Measurements from ENCODE around the gene CNTN1.

CNTN1 gene

DNA sequence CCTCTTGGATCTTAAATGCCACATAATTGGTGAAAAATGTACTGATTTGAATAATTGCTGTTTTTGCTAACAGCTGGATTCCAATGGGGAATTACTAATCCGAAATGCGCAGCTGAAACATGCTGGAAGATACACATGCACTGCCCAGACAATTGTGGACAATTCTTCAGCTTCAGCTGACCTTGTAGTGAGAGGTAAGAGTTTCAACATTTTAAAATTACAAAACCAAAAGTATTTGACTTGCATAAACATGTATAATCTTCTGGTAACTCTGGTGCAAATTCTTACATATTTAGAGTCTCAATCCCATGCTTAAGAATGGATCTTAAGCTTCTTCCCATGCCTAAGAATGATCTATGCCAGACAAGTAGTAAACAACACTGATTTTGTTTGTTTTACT is 266.8 kb downstream of the CNTN1 start:
- FAIRE-seq (no peak), DNase-seq (ENCODE audit: insufficient read length, low spot score) (no peak)
- TF ChIP-seq POLR2A (IDR thresholded peaks at IDR 0.05; ENCODE audit: low read depth, low read length): no peak

DNA sequence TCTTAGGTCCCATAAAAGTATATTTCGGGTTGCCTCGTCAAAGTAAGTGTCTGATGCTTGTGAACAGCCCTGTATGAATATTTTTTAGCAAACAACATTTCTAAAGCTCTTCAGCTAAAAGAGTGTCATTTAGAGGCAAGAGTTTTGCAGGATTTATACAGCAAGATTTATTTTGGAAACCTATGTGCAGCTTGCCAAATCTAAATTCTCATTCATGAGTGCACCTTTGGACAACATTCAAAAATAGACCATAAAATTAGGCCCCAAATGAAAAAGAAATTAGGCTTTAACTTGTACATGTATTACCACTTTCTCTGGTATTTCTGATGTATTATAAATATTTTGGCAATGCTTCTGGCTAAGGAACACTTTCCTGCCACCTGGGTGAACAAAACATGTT is 271.5 kb downstream of the CNTN1 start:
- FAIRE-seq (no peak), DNase-seq (ENCODE audit: insufficient read length, low spot score) (no peak)
- no peak for TF ChIP-seq POLR2A (IDR thresholded peaks at IDR 0.05; ENCODE audit: low read depth, low read length)

DNA sequence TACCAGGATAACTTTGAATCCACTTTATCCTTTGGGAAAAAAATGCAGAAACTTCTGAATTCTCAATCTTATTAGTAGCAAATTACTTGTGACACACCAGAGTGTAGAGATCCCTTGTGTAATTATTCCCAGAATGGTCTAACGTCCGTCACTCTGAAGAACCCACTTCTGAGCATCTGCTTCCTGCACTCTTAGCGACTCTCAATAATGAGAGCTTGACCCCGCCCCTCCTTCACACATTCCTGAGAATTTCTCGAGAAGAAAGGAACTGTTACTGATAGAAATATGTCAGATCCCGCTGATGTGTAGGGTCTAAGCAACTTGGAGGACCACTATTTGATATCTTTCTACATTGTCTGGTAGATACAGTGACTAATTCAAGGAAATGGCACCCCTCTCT is 277.6 kb downstream of the CNTN1 start:
- FAIRE-seq (no peak), DNase-seq (ENCODE audit: insufficient read length, low spot score) (no peak)
- TF ChIP-seq POLR2A (IDR thresholded peaks at IDR 0.05; ENCODE audit: low read depth, low read length): no peak

DNA sequence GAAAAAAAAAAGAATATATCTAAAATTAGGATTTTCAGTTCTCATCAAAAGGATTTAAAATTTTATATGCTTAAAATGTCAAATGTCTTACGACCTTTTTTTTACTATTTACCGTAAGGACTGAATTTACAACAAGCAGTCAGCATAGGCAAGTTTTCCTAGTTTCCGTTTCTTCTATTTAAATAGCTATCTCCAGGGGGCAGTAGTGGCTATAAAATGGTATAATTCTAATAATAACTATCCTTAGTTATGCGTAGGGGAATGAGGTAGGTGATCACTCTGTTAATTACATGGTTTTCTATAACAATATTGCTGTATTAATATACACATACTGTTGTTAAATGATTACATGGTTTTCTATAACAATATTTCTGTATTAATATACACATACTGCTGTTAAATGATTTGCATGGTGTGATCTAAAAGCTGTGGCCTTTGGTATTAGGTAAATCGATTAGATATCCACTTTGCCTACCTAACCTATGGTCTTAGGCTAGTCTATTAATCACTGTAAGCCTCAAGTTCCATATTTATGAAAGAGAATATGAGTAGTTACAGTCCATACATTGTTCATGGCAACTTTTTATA is 278.2 kb downstream of the CNTN1 start:
- DNase-seq (ENCODE audit: insufficient read length, low spot score) (no peak), FAIRE-seq (no peak)
- no peak for TF ChIP-seq POLR2A (IDR thresholded peaks at IDR 0.05; ENCODE audit: low read depth, low read length)

DNA sequence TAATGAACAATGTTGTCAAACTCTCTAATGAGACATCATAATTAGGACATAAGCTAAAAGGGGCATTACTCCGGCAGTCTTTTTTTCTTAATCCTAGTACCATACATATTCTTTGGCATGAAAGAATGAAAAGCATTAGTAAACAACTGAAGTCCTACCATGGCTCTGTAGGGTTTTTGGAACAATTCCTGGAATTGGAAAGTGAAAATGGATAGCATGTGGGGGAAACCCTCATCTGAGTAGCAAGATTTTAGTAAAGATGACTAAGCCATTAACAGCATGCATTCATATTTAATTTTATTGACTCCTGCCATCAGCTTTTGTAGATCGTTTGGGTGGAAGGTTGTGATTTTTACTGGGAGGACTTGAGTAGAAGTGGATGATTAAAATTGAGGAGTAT is 279.7 kb downstream of the CNTN1 start:
- TF ChIP-seq POLR2A (IDR thresholded peaks at IDR 0.05; ENCODE audit: low read depth, low read length): no peak
- FAIRE-seq (no peak), DNase-seq (ENCODE audit: insufficient read length, low spot score) (no peak)

DNA sequence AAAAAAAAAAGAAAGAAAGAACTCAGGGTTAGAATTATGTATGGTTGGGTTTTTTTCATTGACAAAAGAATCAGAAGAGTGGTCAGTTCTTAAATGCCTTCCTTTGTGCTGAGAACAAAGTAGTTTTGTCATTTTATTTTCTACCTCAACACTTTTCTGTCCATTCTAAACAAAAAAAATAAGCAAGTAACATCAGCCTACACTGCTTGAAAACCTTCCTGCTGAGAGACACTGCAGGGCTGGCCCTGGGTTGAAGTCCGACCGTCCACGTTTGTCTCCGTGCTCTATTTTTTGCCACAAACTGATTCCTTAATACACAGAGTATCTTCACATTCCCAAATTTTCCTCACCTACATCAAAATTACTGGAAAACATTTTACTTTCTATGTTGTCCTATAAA is 284.3 kb downstream of the CNTN1 start:
- FAIRE-seq (no peak), DNase-seq (ENCODE audit: insufficient read length, low spot score) (no peak)
- no peak for TF ChIP-seq POLR2A (IDR thresholded peaks at IDR 0.05; ENCODE audit: low read depth, low read length)

DNA sequence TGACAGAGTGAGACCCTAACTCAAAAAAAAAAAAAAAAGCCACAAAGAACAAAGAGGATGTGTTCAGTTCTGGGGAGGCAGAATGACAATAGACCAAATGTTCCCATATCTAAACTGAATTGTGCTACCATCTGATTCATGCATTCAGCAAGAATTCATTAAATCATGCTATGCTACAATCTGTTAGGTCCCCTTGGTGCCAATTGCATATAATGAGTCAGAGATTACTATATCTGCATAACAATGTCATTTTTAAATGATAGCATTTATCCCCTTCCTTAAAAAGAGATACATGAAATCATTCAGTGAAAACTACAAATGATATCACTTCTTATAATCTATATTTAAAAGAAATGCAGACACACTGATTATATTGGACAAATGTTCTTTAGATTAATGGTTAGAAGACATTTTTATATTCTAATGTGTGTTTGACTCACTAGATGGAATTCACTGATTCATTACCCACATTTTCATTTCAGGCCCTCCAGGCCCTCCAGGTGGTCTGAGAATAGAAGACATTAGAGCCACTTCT is 288.3 kb downstream of the CNTN1 start:
- no peak for FAIRE-seq
- no peak for TF ChIP-seq POLR2A (IDR thresholded peaks at IDR 0.05; ENCODE audit: low read depth, low read length)
- DNase-seq (ENCODE audit: insufficient read length, low spot score): no peak

DNA sequence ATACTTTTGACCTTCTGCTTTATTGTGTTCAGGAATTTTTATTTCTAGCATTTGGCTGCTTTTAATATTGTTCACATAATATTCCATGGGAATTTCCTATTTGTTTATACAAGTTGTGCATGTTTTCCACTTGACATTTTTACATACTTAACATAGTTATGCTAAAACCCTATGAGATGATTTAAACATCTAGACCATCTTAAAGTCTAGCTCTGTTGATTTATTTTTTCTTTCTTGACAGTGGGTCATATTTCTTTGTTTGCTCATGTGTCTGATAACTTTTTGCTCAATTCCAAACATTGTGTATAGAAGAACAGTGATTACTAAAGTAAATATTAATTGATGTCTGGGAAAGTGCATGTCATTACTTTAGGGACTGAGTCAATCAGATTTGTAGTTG is 293.8 kb downstream of the CNTN1 start:
- TF ChIP-seq POLR2A (IDR thresholded peaks at IDR 0.05; ENCODE audit: low read depth, low read length): no peak
- FAIRE-seq (no peak), DNase-seq (ENCODE audit: insufficient read length, low spot score) (no peak)

DNA sequence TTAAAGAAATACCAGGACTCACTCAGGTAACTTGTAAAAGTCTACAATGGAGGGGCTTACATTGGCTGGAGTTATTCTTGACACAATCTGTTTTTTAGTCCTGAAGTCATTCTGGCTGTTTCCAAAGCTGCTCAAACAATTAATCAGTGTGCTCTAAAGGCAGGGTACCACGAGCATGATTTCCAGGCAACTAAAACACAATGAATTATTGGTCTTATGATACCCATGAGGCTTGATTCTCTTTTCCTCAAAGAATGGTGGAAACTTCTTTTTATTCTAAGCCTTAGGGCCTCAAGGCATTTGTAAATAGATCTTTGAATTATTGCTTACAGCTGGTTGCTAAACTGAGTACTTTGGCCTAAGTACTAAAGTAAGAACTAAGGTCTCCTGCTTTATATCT is 296.1 kb downstream of the CNTN1 start:
- DNase-seq (ENCODE audit: insufficient read length, low spot score) (no peak), FAIRE-seq (no peak)
- no peak for TF ChIP-seq POLR2A (IDR thresholded peaks at IDR 0.05; ENCODE audit: low read depth, low read length)

DNA sequence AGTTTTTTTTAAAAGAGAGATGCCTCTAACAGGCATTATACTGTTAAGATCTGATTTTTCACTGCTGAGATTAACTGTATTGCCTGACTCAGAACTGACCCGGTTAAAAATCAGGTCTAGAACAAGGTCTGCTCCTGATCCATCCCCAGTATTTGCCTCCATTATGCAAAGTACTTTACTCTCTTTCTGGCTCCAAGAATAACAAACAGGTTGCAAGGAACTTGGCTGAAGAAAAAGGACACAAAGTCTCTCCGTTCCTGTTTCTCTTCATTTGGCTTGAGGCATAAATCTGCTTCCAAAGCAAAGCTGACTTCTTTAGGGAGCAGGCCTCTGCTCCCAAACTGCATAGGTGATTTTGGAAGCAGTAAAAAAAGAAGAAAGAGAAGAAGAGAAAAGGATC is 296.6 kb downstream of the CNTN1 start:
- FAIRE-seq: no peak
- no peak for TF ChIP-seq POLR2A (IDR thresholded peaks at IDR 0.05; ENCODE audit: low read depth, low read length)
- DNase-seq (ENCODE audit: insufficient read length, low spot score): no peak

DNA sequence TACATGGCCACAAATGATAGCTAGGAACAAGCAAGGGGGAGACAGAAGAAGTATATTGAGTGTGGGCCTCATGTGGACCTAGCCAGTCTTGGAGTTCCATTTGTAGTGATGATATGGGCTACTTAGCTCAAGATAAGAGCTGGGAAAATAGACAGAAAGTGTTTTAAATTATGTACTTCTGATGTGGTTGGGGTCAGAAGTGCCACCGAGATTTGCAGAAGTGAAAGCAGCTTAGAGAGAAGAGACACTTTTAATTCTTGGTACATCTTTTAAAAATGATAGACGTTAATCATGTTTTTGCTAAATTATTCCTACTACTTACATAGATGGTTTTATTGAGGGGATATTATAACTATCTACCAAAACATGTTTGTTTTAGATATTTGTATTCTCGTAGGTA is 297.5 kb downstream of the CNTN1 start:
- no peak for FAIRE-seq
- no peak for TF ChIP-seq POLR2A (IDR thresholded peaks at IDR 0.05; ENCODE audit: low read depth, low read length)
- no peak for DNase-seq (ENCODE audit: insufficient read length, low spot score)

DNA sequence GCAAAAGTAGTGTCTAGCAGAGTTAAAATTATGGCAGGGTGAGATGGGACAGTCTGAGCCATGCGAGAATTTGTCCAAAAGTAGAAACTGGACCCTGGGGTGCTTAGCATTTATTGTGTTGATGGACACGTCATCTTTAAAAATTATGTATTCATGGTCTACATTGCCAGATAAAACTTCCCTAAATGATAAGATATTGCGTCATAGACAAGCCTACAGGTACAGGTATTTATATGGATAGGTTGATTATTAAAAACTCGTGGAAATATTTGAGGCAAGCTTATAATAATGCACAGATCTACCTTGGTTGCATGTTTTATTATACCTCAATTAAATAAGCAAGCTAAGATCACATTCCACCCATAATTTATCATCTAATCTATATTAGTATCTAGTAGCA is 299.9 kb downstream of the CNTN1 start:
- DNase-seq (ENCODE audit: insufficient read length, low spot score): no peak
- TF ChIP-seq POLR2A (IDR thresholded peaks at IDR 0.05; ENCODE audit: low read depth, low read length): no peak
- FAIRE-seq: no peak

DNA sequence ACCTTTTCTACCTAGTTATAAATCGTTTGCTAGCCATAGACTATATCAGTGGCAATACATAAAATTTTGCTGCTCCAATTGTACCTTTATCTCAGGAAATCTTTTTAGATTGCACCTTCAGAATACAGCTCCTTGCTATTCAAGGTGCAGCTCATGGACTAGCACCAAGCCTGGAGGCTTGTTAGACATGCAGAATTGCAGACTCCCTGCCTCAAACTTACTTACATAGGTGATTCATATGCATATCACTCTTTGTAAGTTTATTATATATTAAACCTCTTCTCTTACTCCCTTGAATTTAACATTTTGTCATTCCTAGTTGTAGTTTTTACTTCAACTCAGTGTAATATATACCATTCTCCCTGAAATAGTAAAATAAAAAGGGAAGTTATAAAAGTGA is 300.4 kb downstream of the CNTN1 start:
- DNase-seq (ENCODE audit: insufficient read length, low spot score) (no peak), FAIRE-seq (no peak)
- no peak for TF ChIP-seq POLR2A (IDR thresholded peaks at IDR 0.05; ENCODE audit: low read depth, low read length)

DNA sequence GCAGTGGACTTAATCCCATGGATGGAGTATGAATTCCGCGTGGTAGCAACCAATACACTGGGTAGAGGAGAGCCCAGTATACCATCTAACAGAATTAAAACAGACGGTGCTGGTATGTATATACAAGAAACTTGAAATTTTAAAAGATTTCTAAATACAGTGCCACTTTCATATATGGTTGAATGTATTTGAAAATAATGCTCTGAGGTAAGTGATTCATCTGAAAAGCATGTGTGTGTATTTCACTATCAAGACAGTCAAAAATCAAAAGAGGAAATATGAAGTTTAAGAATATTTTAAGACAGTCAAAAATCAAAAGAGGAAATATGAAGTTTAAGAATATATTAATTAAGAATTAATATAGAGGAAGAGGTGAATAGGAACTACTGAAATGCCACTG is 300.9 kb downstream of the CNTN1 start:
- TF ChIP-seq POLR2A (IDR thresholded peaks at IDR 0.05; ENCODE audit: low read depth, low read length): no peak
- FAIRE-seq (no peak), DNase-seq (ENCODE audit: insufficient read length, low spot score) (no peak)

DNA sequence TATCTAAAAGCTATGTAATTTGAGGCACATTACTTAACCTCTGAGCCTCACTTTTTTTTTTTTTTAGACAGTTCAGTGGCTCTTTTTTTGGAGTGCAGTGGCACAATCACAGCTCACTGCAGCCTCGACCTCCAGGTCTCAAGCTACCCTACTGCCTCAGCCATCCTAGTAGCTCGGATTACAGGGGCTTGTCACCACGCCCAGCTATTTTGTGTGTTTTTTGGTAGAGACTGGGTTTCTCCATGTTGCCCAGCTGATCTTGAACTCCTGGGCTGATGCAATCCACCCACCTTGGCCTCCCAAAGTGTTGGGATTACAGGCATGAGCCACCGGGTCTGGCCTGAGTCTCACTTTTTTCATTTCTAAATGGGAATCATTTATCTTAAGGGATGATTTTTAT is 303.9 kb downstream of the CNTN1 start:
- no peak for FAIRE-seq

DNA sequence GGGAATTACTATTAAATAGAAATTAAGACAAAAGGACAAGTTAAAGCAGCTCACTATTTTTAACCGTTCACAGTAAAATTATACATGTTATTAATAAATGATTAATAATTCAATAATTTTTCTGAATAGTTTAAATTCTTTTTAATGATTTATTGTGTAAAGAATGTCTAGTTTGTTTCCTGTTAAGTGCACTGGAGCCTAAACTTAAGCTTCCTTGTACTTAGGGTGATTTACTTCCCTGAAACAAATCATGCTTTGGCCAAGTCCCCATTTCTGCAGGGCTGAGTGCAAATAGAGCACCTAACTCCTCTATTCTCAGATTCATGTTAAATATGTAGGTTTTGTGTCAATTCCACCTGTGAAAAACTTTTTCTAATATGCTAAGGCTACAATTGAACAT is 307.0 kb downstream of the CNTN1 start:
- no peak for TF ChIP-seq POLR2A (IDR thresholded peaks at IDR 0.05; ENCODE audit: low read depth, low read length)
- FAIRE-seq (no peak), DNase-seq (ENCODE audit: insufficient read length, low spot score) (no peak)

More for the DNA sequence above, 303.9 kb downstream of the CNTN1 start:
- TF ChIP-seq POLR2A (IDR thresholded peaks at IDR 0.05; ENCODE audit: low read depth, low read length): no peak
- DNase-seq (ENCODE audit: insufficient read length, low spot score): no peak

Data from H54 (cell line).